GM19455 (cell line): ENCODE measurements around the gene GNAO1.
"Not testable (repeated sequence)": the region's sequence is repeated elsewhere in the genome, so short reads cannot be mapped to it uniquely, and the experiment has no call there.

Experiments
- ATAC-seq: cut with Tn5 transposase; IDR thresholded peaks from one replicate; pipeline ENCODE4 v1.9.1; 2021; ENCODE audit not compliant: unreplicated experiment

The GNAO1 gene

GRCh38 chr16:56362057-56362655, 170.9 kb downstream of the GNAO1 start:
- no peak for ATAC-seq

- no peak for ATAC-seq
These were observed 171.4 kb downstream of the GNAO1 start for GRCh38 chr16:56362706-56363105.

GRCh38 chr16:56363181-56363716, 172.0 kb downstream of the GNAO1 start:
- ATAC-seq = no peak

DNA sequence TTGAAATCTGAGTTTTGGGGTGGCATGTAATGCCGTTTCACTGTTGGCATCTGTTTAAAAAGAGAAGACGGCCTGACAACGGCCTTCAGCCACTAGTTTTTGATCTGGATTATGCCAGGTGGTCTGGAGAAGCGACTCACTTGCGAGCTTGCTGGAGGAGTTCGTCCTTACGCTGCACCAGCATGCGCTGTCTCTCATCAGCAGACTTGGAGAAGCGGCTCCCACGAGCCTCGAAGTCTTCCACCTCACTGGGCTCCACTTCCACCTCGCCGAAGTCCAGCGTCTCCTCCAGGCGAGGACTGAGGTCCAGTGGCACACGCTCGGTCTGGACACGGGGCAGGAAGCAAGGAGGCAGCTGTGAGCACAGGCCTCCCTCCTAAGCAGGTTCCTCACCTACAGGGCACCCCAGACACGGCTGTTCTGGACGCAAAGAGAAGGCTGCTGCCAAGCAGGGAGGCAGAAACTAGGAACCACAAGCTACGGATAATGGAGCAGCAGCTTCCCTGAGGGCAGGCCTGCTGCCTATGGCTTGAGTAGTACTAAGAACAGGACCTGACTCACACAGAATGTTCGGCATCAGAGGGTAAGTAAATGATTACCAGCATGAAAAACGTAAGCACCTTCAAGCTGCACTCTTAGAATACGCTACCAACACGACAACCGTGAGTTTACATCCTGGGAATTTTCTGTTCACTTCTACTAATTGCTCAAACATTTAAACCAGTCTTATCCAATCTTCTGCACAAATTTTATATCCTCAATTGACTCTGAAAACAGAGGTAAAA, 172.7 kb downstream of the GNAO1 start:
- ATAC-seq = no peak

DNA sequence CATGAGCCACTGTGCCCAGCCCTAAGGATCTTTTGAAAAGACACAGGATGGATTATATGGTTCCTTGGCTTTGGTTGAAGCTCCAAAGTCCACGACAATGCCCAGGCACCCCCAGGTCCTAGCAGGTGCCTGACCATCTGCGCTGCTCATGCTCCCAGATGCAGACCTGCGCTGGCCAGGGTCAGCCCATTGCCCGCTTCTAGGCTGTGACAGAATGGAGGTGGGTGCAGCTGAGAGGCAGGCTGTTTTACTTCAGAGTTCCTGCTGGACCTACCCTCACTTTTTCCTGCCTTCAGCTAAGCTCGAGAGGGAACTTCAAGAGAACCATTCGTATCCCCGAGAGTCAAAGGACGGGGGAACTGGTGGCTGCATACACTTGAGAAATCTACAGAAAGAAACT, 173.6 kb downstream of the GNAO1 start:
- ATAC-seq = no peak

DNA sequence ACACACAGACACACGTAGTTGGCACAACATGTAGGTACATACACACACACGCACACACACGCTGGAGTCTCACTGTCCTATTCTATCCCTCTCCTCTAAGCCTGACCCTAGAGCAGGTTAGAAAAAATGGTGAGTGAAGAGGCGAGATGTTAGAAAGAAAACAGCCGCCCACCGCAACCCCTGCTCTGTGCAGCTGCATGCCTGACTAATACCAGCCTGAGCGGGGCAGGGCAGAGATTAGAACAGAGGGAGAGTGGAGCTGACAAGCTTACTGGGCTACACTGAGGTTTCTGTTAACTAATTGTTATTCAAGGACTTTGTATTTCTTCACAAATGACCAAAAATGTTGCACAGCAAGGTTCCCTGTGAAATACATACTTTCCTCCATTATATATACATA, 174.3 kb downstream of the GNAO1 start:
- ATAC-seq = no peak

DNA sequence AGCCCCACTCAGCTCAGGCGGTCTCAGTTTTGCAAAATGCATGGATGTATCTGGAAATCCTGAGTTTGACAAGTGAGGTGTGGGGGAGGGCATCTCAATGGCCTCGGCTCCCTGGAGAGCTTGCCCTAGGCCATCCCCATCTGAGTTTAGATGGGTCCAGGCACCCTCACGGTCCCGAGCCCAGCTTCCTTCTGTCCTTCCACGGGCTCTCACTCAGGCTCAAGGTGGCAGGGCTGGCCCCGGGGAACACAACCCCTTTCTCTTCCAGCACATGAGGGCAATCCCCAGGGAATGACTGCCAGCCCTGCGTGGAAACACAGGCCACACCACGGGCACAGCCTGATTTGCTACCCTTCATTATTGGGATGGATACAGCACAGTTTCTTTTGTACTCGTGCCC, 175.7 kb downstream of the GNAO1 start:
- ATAC-seq = no peak

DNA sequence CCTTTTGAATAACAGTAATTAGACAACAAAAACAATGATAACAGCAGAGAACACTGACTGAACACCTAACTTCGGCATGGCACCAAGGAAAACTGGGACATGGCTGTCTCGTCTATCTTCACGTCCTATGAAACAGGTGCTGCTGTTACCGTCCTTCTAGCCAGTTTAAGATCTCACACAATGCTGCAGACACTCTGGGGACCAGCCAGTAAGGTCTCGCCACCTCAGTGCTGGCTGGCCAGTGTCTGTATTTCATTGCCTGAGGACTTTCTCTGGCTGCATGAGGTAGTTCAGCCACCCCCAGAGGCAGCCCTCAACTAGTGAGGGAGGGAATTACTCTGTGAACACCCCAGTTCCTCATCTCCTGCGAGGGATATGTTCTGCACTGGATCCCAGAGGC, 176.5 kb downstream of the GNAO1 start:
- no peak for ATAC-seq

GRCh38 chr16:56368545-56368944, 177.3 kb downstream of the GNAO1 start:
- no peak for ATAC-seq

GRCh38 chr16:56369202-56369601, 177.9 kb downstream of the GNAO1 start:
- ATAC-seq = no peak

- no peak for ATAC-seq
These were observed 179.0 kb downstream of the GNAO1 start for GRCh38 chr16:56370185-56370874.

- no peak for ATAC-seq
These were observed 179.8 kb downstream of the GNAO1 start for GRCh38 chr16:56370875-56371659.

GRCh38 chr16:56371660-56371937, 180.3 kb downstream of the GNAO1 start:
- no peak for ATAC-seq

DNA sequence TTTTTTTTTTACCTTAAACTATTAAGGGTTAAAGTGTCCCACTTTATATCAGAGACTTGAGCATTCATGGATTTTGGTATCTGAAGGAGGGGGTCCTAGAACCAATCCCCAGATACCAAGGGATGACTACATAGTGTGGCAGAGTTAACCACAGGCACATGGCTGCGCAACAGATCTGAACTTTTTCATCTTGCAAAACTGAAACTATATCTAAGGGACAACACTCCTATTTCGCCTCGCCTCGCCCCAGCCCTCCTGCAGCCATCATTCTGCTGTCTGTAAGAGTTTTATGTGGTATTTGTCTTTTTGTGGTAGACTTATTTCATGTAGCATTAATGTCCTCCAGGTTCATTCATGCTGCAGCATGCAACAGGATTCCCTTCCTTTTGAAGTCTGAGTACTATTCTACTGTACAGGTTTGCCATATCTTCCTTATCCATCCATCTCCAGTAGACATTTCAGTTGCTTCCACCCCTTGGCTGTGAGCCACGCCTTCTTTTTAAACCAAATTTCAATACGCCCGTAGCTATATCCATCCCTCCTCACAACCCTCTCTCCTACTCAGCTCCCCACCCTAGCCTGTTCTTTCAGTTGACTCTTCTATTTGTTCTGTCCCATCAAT, 180.8 kb downstream of the GNAO1 start:
- no peak for ATAC-seq

DNA sequence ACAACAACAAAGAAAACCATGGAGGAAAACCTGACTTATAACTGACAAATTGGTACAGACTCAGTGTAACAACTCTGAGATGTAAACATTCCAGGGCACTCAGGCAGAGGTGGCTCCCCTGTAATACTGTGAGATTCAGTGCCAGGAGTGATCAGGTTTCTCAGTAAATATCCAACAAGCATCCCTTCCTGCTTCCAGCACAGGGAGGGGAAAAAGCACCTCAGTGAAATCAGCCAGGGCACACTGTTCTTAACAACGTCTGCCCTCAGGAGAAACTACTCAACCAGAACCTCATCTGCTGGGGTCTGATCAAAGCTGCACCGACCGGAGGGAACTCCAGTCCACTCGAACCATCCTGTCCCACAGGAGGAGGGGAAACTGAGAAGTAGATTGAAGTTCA, 181.7 kb downstream of the GNAO1 start:
- no peak for ATAC-seq

DNA sequence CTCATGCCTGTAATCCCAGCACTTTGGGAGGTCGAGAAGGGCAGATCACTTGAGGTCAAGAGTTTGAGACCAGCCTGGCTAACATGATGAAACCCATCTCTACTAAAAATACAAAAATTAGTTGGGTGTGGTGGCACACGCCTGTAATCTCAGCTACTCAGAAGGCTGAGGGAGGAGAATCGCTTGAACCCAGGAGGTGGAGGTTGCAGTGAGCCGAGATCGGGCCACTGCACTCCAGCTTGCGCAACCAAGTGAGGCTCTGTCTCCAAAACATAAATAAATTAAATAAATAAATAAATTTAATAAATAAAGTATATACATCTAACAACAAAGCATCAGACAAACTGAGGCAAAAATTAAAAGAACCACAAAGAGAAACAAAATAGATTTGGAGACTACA, 184.5 kb downstream of the GNAO1 start:
- ATAC-seq = not testable (repeated sequence)

DNA sequence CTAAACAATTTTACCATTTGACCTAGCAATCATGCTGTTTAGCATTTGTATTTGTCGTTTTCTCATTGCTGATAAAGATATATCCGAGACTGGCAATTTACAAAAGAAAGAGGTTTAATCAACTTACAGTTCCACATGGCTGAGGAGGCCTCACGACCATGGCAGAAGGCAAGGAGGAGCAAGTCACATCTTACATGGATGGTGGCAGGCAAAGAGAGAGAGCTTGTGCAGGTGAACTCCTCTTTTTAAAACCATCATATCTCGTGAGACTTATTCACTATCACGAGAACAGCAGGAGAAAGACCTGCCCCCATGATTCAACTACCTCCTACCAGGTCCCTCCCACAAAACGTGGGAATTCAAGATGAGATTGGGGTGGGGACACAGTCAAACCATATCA, 187.8 kb downstream of the GNAO1 start:
- not testable (repeated sequence) for ATAC-seq

GRCh38 chr16:56380778-56381485, 189.6 kb downstream of the GNAO1 start:
- ATAC-seq = not testable (repeated sequence)

DNA sequence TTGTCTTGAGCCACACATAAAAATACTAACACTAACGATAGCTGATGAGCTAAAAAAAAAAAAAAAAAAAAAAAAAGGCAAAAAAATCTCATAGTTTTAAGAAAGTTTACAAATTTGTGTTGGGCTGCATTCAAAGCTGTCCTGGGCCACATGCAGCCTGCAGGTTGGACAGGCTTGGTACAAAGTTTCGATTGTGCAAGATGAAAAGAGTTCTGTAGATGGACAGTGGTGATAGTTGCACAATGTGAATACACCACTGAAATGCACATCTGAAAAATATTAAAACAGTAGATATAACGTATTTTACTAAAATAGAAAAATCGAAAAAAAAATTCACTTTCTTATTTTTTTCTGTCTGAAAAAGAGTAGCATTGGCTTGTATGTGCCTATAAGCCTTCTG, 191.2 kb downstream of the GNAO1 start:
- no peak for ATAC-seq

DNA sequence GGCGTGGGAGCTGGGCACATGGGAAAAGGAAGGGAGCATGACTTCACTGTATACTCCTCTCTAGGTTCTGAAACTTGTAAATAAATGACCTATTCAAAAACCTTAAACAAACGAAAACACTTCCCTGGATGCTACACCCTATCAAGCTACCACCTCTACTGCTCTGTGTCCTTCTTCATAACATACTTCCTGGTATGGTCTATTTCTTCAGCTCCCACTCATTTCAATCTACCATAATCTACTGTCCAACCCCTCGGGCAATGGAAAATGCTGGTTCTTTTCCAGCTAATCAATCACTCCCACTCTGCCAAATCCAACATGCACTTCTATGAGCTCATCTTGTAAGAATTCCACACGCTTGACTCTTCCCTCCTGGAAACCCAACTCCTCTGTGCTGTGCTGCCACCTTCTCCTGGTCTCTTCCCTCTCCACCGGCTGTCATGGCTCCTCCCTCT, 191.6 kb downstream of the GNAO1 start:
- ATAC-seq = no peak
